NT2/D1 (cell line): ENCODE results near the gene NECTIN3.

Experiments
- SUZ12 ChIP-seq: IDR thresholded peaks from 2 replicates; pipeline ENCODE4 v1.6.1; 2011; ENCODE audit not compliant: insufficient read length, insufficient read depth; ENCODE audit errors: extremely low read depth
- YY1 ChIP-seq: IDR thresholded peaks from 2 replicates; pipeline ENCODE4 v1.6.1; 2011; ENCODE audit not compliant: insufficient read length, insufficient read depth
- ZNF274 ChIP-seq: IDR thresholded peaks from 2 replicates; pipeline ENCODE4 v1.6.1; 2011; ENCODE audit warnings: mild to moderate bottlenecking, low read depth, low read length

GRCh38 chr3:111035902-111036301, 35.7 kb upstream of the NECTIN3 start:
- no peak for TF ChIP-seq YY1
- no peak for TF ChIP-seq SUZ12
- no peak for TF ChIP-seq ZNF274
